Omental fat pad (tissue), 4 donors: ENCODE results near the gene EPB41L1. TPM values are rescaled to one million over a fixed set of nuclear protein-coding genes. Genes with fewer than 3 reads are reported as not detected.

Source experiments
- ATAC-seq: fragments of 150-250 bp; one replicate; pipeline ENCODE4 v1.9.1; 2016; ENCODE audit warnings: mild to moderate bottlenecking, moderate library complexity; ENCODE audit not compliant: low FRiP score
- DNase-seq: peaks from one replicate; pipeline ENCODE4 v3.0.0-alpha.2; 2019; ENCODE audit warnings: low spot score
- CTCF ChIP-seq, 3 donors: fragments of 450-650 bp; IDR thresholded peaks; one replicate each; pipeline ENCODE4 v1.5.1; 2016 to 2017; ENCODE audit warnings: antibody characterized with exemption in 3 of 3, mild to moderate bottlenecking in 3 of 3, moderate library complexity in 2 of 3
- total RNA-seq, 4 donors: library from RNA; depleted of rRNA; stranded (reverse); fragments of >200 nt; gene quantifications; one replicate each; pipeline ENCODE4 v1.1.0, GENCODE V29; 2016

EPB41L1 gene
- total RNA-seq, 4 donors from 2014 or later = 27.4 to 55.5 (median 46.0) TPM

DNA sequence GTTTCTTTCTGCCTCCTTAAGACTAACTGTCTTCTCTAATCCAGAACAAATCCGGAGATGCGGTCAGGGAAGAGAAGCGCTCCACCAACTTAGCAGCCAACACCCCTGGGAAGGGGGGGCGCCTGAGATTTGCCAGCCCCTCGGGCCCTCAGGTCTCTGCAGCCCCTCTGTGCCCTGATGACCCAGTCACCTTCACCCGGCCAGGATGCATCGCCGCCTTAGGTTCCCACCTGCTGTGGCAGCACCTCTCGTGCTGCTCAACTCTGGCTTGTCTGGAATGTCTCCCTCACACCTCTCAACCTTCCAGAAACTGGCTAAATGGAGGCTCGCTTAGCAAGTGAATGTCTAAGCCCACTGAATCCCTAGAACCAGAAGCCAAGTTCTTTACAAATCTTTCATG, 53.7 kb downstream of the EPB41L1 start:
- TF ChIP-seq CTCF (IDR thresholded peaks at IDR 0.05) = no peak
- no peak for ATAC-seq
- DNase-seq = no peak

- ATAC-seq = no peak
Measured at GRCh38 chr20:36210436-36211021, 56.0 kb downstream of the EPB41L1 start.

DNA sequence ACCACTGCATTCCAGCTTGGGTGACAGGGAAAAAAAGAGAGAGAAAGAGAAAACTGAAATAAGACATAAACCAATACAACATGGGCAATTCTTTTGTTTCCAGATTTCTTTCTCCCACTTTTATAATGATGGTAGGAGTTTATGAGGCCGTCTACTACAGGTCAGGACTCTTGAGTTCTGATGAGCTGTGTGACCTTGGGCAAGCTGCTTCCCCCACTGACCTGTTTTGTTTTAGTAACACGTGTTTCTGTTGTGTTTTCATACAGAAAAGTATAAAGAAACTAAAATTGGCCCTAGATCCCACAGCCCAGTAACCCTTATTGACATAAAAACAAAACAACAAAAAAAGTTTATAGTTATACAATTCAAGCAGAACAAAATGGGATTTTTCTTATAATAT, 58.8 kb downstream of the EPB41L1 start:
- no peak for TF ChIP-seq CTCF (IDR thresholded peaks at IDR 0.05)
- DNase-seq (no peak), ATAC-seq (no peak)

More at GRCh38 chr20:36210436-36211021, 56.0 kb downstream of the EPB41L1 start:
- no peak for TF ChIP-seq CTCF (IDR thresholded peaks at IDR 0.05)
- no peak for DNase-seq

DNA sequence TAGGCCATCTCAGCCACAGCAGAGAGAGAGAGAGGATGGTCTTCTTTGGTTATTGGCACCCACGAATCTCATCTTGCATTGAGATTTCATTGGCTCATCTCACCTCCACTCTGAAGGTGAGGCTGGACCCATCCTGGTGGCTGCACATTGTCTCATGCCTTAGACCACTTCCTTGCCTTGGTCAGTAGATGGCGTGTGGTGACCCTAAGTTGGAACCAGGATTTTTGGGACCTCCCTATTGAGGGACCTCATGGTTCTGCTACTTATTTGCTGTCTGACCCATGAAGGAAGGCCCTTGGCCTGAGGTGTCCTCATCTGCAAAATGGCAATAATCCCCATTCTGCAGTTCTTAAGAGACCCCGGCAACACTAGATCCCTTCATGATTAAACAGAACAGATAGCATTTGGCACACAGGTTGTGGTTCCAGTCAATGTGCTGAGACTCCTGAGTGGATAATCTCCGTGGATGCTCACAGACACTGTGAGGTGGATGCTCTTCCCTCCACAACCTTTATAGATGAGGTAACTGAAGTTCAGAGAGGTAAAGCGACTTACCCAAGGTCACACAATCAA, 60.2 kb downstream of the EPB41L1 start:
- DNase-seq (no peak), ATAC-seq (no peak)
- no peak for TF ChIP-seq CTCF (IDR thresholded peaks at IDR 0.05)

DNA sequence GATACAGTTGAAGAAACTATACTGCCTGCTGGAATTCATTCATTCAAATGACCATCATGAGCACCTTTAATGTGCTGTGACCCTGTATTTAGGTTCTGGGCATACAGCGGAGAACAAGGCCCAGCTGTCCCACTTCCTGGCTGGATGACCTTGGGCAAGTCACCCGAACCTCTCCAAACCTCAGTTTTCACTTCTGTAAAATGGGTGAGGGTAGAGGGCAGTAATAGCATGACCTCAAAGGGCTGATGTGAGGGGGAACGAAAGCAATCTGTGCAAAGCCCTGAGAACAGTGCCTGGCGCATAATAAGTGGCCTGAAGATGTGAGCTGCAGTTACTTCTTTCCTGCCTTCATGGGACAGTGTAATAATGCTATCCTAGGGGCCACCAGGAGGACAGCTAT, 61.2 kb downstream of the EPB41L1 start:
- no peak for TF ChIP-seq CTCF (IDR thresholded peaks at IDR 0.05)
- no peak for DNase-seq
- no peak for ATAC-seq

DNA sequence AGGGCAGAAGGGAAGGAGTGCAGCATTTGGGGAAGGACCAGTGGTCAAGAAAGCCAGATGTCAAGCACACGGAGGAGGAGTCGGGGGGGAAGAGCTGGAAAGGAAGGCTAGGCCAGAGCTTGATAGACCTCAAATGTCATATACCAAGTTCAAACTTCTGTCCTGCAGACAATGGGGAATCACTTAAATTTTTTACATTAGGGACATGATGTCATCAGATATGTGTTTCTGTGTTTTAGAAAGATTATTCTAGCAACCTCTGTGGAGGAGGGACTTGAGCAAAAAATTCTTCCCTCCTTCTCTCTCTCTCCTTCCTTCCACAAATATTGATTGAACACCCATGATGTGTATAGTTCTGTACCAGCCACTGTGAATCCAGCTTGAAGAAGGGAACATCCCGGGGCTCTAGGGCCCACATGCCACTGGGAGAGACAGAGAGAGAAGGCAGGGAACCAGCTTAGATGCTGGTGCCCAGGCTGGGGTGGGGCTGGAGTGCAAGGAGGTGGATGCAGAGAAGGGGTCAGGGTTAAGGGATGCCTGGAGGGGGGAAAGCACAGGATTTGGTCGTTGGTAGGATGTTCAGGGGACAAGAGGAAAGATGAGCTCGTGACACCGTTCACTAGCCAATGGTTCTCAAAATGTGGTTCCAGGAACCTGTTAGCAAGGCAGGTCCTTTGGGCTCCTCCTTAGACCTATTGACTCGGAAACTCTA, 61.9 kb downstream of the EPB41L1 start:
- ATAC-seq (no peak), DNase-seq (no peak)
- TF ChIP-seq CTCF (IDR thresholded peaks at IDR 0.05) = no peak

DNA sequence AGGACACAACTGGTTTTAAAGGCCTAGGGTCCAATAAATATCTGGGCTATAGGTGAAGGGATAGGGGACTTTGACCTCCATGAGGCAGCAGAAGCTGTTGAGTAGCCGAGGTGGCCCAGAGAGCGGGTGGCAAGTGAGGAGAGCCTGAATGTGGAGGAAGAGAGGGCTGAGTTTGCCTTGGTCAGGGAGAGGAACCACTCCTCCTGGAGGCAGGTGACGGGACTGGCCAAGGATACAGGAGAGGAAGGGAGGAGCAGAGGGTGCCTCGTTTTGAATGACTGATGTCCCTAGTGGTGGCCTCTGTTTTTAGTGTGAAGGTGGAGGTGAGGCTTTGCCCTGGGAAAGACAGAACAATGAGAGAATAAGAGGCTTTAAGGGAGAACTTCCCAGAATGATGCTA, 62.7 kb downstream of the EPB41L1 start:
- no peak for TF ChIP-seq CTCF (IDR thresholded peaks at IDR 0.05)
- no peak for DNase-seq
- no peak for ATAC-seq
